ENCODE data around the gene CNTN2.

Gene CNTN2

GRCh38 chr1:205084360-205084759 lies 41.3 kb downstream of the CNTN2 start, which contains the start of gene TMEM81:
TSS of gene TMEM81 (minus strand) at chr1:205084460. CDS start at chr1:205084320, 140 bp downstream.
- H3K27ac ChIP-seq: no peak within 1 kb of the TSS
- TF ChIP-seq, protein P1, sequence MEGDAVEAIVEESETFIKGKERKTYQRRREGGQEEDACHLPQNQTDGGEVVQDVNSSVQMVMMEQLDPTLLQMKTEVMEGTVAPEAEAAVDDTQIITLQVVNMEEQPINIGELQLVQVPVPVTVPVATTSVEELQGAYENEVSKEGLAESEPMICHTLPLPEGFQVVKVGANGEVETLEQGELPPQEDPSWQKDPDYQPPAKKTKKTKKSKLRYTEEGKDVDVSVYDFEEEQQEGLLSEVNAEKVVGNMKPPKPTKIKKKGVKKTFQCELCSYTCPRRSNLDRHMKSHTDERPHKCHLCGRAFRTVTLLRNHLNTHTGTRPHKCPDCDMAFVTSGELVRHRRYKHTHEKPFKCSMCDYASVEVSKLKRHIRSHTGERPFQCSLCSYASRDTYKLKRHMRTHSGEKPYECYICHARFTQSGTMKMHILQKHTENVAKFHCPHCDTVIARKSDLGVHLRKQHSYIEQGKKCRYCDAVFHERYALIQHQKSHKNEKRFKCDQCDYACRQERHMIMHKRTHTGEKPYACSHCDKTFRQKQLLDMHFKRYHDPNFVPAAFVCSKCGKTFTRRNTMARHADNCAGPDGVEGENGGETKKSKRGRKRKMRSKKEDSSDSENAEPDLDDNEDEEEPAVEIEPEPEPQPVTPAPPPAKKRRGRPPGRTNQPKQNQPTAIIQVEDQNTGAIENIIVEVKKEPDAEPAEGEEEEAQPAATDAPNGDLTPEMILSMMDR (IDR thresholded peaks at IDR 0.05; ENCODE audit: low read depth, low read length, missing control alignments): no peak
- no peak within 1 kb of the TSS for H3K4me3 ChIP-seq (ENCODE audit: low read depth, low read length)
- DNase-seq: no peak
- in situ Hi-C loops (cut with HindIII; ENCODE audit: low pct_ligation_motif_present, low sequenced_read_pairs): no loop called here
- no peaks in the 10 kb centered on the region for H3K27me3 ChIP-seq (replicated peaks)
- H3K36me3 ChIP-seq (replicated peaks): peaks cover 30% of the 10 kb centered on the region

GRCh38 chr1:205088341-205088740 lies 45.3 kb downstream of the CNTN2 start:
- TF ChIP-seq, protein P1 (IDR thresholded peaks at IDR 0.05; ENCODE audit: low read depth, low read length, missing control alignments): no peak
- peaks cover 51% of the 10 kb centered on the region for H3K36me3 ChIP-seq (replicated peaks)
- in situ Hi-C loops (cut with HindIII; ENCODE audit: low pct_ligation_motif_present, low sequenced_read_pairs): no loop called here
- H3K4me3 ChIP-seq (ENCODE audit: low read depth, low read length): no peak overlapping the region
- DNase-seq: no peak
- no peaks in the 10 kb centered on the region for H3K27me3 ChIP-seq (replicated peaks)
- no peak overlapping the region for H3K27ac ChIP-seq

- in situ Hi-C loops (cut with HindIII; ENCODE audit: low pct_ligation_motif_present, low sequenced_read_pairs): no loop called here
- no peak for DNase-seq
- Histone ChIP-seq H3K36me3 (replicated peaks) (peaks cover 51% of the 10 kb centered on the region), H3K27ac (no peak overlapping the region), H3K4me3 (ENCODE audit: low read depth, low read length) (no peak overlapping the region), H3K27me3 (replicated peaks) (no peaks in the 10 kb centered on the region)
- TF ChIP-seq, protein P1 (IDR thresholded peaks at IDR 0.05; ENCODE audit: low read depth, low read length, missing control alignments): no peak
Measured at GRCh38 chr1:205091043-205091740, 48.2 kb downstream of the CNTN2 start.

DNA sequence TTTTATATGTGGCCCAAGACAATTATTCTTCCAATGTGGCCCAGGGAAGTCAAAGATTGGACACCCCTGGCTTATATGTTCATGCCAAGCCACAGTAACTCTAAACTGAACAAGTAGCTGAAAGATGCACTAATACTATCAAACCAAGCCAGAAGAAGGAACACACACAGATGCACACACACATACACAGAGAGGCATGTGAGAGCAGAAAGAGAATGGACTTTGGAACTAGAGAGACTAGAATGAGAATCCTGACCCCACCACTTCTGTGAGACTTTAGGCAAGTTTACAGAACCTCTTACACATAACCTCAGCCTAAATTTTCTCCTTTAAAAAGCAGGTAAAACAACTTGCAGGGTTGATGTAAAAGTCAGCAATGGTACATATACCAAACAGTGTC lies 52.4 kb downstream of the CNTN2 start:
- no peak for DNase-seq
- TF ChIP-seq, protein P1 (IDR thresholded peaks at IDR 0.05; ENCODE audit: low read depth, low read length, missing control alignments): no peak
- in situ Hi-C loops (cut with HindIII; ENCODE audit: low pct_ligation_motif_present, low sequenced_read_pairs): no loop called here
- Histone ChIP-seq H3K36me3 (replicated peaks) (peaks cover 53% of the 10 kb centered on the region), H3K27ac (no peak overlapping the region), H3K27me3 (replicated peaks) (no peaks in the 10 kb centered on the region), H3K4me3 (ENCODE audit: low read depth, low read length) (no peak overlapping the region)

DNA sequence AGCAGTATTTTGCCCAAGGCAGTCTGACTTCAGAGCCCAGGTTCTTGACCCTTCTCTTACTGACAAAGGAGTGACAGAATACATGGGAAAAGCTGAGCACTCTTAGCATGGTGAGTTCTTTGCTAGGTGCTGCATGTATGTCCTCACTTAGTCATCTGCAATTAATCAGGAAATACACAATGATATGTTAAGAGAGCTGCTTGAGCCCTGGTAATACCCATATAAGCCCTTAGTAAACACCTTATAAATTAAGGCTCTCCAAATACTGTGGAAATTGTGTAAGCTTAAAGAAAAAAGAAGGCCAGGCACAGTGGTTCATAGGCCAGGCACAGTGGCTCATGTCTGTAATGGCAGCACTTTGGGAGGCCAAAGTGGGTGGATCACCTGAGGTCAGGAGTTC lies 55.2 kb downstream of the CNTN2 start:
- H3K27ac ChIP-seq: no peak overlapping the region
- in situ Hi-C loops (cut with HindIII; ENCODE audit: low pct_ligation_motif_present, low sequenced_read_pairs): no loop called here
- H3K27me3 ChIP-seq (replicated peaks): no peaks in the 10 kb centered on the region
- no peak for DNase-seq
- peaks cover 54% of the 10 kb centered on the region for H3K36me3 ChIP-seq (replicated peaks)
- H3K4me3 ChIP-seq (ENCODE audit: low read depth, low read length): no peak overlapping the region
- TF ChIP-seq, protein P1 (IDR thresholded peaks at IDR 0.05; ENCODE audit: low read depth, low read length, missing control alignments): no peak

DNA sequence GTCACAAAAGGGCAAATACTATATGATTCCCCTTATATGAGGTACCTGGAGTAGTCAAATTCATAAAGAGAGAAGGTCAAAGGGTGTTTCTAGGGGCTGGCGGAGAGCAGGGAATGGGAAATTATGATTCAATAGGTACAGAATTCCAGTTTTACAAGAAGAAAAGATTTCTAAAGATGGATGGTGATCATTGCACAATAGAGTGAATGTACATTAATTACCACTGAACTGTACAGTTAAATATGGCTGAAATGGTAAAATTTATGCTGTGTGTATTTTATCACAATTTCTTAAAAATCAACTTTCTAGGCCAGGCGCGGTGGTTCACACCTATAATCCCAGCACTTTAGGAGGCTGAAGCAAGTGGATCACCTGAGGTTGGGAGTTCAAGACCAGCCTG lies 59.4 kb downstream of the CNTN2 start:
- DNase-seq: no peak
- no peaks in the 10 kb centered on the region for H3K27me3 ChIP-seq (replicated peaks)
- no peak overlapping the region for H3K27ac ChIP-seq
- H3K4me3 ChIP-seq (ENCODE audit: low read depth, low read length): no peak overlapping the region
- TF ChIP-seq, protein P1 (IDR thresholded peaks at IDR 0.05; ENCODE audit: low read depth, low read length, missing control alignments): no peak
- H3K36me3 ChIP-seq (replicated peaks): peaks cover 50% of the 10 kb centered on the region
- in situ Hi-C loops (cut with HindIII; ENCODE audit: low pct_ligation_motif_present, low sequenced_read_pairs): no loop called here
